SJSA1 (cell line): ENCODE results near the gene EEF1AKMT3. TPM values are rescaled to one million over a fixed set of nuclear protein-coding genes. Genes with fewer than 3 reads are reported as not detected.

Source experiments
- DNase-seq, 2 experiments: peaks; one replicate each; pipeline ENCODE4 v3.0.0-alpha.2; 2015 to 2020; ENCODE audit warnings: low spot score in 2 of 2, low read depth in 1 of 2
- H3K27ac ChIP-seq: fragments of 250-450 bp; sonication (Bioruptor Pico); 2 replicates; pipeline ENCODE4 v1.5.1; 2020; ENCODE audit warnings: mild to moderate bottlenecking, moderate library complexity
- H3K27me3 ChIP-seq: fragments of 250-450 bp; sonication (Bioruptor Pico); replicated peaks from 2 replicates; pipeline ENCODE4 v1.5.1; 2020; ENCODE audit warnings: mild to moderate bottlenecking, moderate library complexity
- H3K36me3 ChIP-seq: fragments of 250-450 bp; sonication (Bioruptor Pico); 2 replicates; pipeline ENCODE4 v1.5.1; 2020; ENCODE audit warnings: mild to moderate bottlenecking
- H3K4me1 ChIP-seq: fragments of 250-450 bp; sonication (Bioruptor Pico); replicated peaks from 2 replicates; pipeline ENCODE4 v1.6.1; 2021; ENCODE audit warnings: mild to moderate bottlenecking
- H3K4me3 ChIP-seq: fragments of 250-450 bp; sonication (Bioruptor Pico); 2 replicates; pipeline ENCODE4 v1.5.1; 2020; ENCODE audit warnings: mild to moderate bottlenecking
- H3K9me3 ChIP-seq: fragments of 250-450 bp; sonication (Bioruptor Pico); replicated peaks from 2 replicates; pipeline ENCODE4 v1.5.1; 2020; ENCODE audit warnings: mild to moderate bottlenecking
- total RNA-seq: library from RNA; depleted of rRNA; stranded (reverse); fragments of >200 nt; shearing (Covaris generic); gene quantifications from 2 replicates; pipeline ENCODE4 v1.2.3, GENCODE V29; 2014; rRNA removed

The EEF1AKMT3 gene
- total RNA-seq = 53.1 and 62.2 TPM in 2 replicates

GRCh38 chr12:57772429-57773322, at the start of gene EEF1AKMT3:
Gene EEF1AKMT3 (plus strand): TSS chr12:57772614. CDS start chr12:57772725, 111 bp downstream.
- H3K4me1 ChIP-seq = peaks cover 25% of the 10 kb centered on the region
- DNase-seq = no peak
- peak within 1 kb of the TSS; percentile 57 for H3K4me3 ChIP-seq
- H3K27me3 ChIP-seq = no peaks in the 10 kb centered on the region
- peak within 1 kb of the TSS; percentile 83 for H3K27ac ChIP-seq
- H3K9me3 ChIP-seq = no peaks in the 10 kb centered on the region
- peaks cover 74% of the 10 kb centered on the region for H3K36me3 ChIP-seq

- Histone ChIP-seq H3K4me1 (peaks cover 20% of the 10 kb centered on the region), H3K36me3 (peaks cover 61% of the 10 kb centered on the region), H3K27ac (no peak overlapping the region), H3K9me3 (peaks cover 14% of the 10 kb centered on the region), H3K4me3 (no peak overlapping the region), H3K27me3 (peaks cover 15% of the 10 kb centered on the region; the same call in 1 of the 2 replicates)
- DNase-seq = peak; percentile 77 to 94
These were observed 49.4 kb upstream of the EEF1AKMT3 start for GRCh38 chr12:57722716-57723629.

GRCh38 chr12:57723630-57723962, 48.8 kb upstream of the EEF1AKMT3 start:
- H3K4me3 ChIP-seq = no peak overlapping the region
- H3K27me3 ChIP-seq = peaks cover 15% of the 10 kb centered on the region; the same call in 1 of the 2 replicates
- H3K9me3 ChIP-seq = peaks cover 14% of the 10 kb centered on the region
- H3K36me3 ChIP-seq = peaks cover 55% of the 10 kb centered on the region
- peak in 1 of 2 experiments; percentile 84 for DNase-seq
- peaks cover 20% of the 10 kb centered on the region for H3K4me1 ChIP-seq
- H3K27ac ChIP-seq = no peak overlapping the region

- peak; percentile 79 to 94 for DNase-seq
- Histone ChIP-seq H3K27me3 (peaks cover 16% of the 10 kb centered on the region; the same call in 1 of the 2 replicates), H3K27ac (no peak overlapping the region)
These were observed 48.1 kb upstream of the EEF1AKMT3 start for GRCh38 chr12:57724003-57724935.

DNA sequence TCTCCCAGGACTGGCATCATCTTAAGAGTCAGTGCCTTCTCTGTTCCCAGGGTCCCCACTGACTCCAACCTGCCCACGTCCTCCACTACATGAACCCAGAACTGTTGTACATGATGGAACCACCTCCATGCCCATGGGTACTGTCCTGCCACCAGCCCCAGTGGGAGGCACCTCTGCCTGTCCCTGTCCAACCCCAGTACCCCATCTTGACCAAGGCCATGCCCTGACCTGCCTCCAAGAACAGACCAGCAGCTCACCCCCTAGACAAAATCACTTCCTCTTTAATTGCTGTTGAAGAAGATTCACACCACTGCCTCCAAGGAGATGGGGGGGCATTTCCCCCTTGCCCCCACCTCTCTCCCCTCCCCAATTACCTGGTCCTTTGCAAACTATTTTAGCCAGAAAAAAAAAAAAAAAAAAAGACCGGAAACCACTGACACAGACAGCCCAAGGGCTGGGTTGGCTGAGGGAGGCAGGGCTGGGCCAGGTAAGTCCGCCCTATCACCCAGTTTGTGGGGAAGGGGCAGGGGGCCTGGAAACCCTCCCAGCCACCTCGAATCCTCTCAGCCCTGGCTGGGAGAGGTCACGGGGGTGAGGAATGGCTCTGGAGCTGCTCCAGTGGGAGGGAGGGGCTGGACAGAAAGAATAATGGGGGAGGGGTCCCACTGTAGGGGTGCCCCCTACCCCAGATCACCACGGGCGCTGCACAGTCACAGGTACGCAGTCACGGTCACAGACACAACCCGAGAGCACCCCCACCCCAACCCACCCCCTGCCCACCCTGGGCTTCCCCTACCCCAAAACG, 47.3 kb upstream of the EEF1AKMT3 start:
- Histone ChIP-seq H3K4me3 (no peak overlapping the region), H3K27ac (no peak overlapping the region), H3K4me1 (peaks cover 20% of the 10 kb centered on the region), H3K36me3 (peaks cover 40% of the 10 kb centered on the region), H3K9me3 (peaks cover 14% of the 10 kb centered on the region), H3K27me3 (peaks cover 24% of the 10 kb centered on the region)
- peak in 1 of 2 experiments; percentile 92 for DNase-seq

More at GRCh38 chr12:57724003-57724935, 48.1 kb upstream of the EEF1AKMT3 start:
- peaks cover 48% of the 10 kb centered on the region for H3K36me3 ChIP-seq
- no peak overlapping the region for H3K4me3 ChIP-seq
- peaks cover 20% of the 10 kb centered on the region for H3K4me1 ChIP-seq
- H3K9me3 ChIP-seq = peaks cover 14% of the 10 kb centered on the region

- Histone ChIP-seq H3K36me3 (peaks cover 33% of the 10 kb centered on the region), H3K9me3 (peaks cover 14% of the 10 kb centered on the region), H3K27ac (no peak overlapping the region; the same call in 1 of the 2 replicates), H3K27me3 (peaks cover 31% of the 10 kb centered on the region), H3K4me3 (peak overlapping the region; percentile 77), H3K4me1 (peaks cover 20% of the 10 kb centered on the region)
- no peak for DNase-seq
These were observed 46.6 kb upstream of the EEF1AKMT3 start for GRCh38 chr12:57725851-57726150.

DNA sequence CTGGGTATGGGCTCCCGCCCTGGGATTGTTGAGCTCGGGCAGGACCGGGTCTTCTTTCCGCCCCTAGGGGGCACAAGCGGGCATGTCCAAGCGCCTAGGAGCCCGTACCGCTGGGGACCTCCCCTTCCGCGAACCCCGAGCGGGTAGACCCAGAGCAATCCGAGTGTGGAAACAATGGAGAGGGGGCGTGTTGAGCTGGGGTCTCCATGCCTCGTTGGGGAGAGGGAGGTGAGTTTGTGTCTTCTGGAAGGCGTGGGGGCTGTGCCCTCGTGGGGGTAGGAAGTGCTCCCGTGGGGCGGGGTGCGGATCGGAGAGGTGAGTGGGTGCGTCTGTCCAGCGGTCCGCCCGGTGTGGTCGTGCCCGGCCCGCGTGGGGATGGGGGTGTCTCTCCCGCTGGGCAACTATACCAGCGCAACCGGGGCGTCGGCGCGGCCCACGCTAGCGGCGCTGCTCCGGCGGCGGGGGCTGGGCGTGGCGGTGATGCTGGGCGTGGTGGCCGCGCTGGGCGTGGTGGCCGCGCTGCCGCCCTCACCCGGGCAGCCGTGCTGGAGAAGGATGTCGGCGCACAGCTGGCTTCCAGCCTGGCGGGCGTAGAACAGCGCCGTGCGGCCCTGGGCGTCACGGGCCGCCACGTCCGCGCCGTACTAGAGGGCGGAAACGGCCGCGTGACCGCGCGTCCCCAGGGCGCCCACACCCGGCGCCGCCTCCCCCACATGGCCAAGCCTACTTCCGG, 46.1 kb upstream of the EEF1AKMT3 start:
- Histone ChIP-seq H3K4me3 (peak overlapping the region; percentile 77), H3K4me1 (peaks cover 20% of the 10 kb centered on the region), H3K36me3 (peaks cover 28% of the 10 kb centered on the region), H3K27me3 (peaks cover 36% of the 10 kb centered on the region), H3K9me3 (peaks cover 14% of the 10 kb centered on the region), H3K27ac (peak overlapping the region; percentile 58)
- peak; percentile 100 for DNase-seq

DNA sequence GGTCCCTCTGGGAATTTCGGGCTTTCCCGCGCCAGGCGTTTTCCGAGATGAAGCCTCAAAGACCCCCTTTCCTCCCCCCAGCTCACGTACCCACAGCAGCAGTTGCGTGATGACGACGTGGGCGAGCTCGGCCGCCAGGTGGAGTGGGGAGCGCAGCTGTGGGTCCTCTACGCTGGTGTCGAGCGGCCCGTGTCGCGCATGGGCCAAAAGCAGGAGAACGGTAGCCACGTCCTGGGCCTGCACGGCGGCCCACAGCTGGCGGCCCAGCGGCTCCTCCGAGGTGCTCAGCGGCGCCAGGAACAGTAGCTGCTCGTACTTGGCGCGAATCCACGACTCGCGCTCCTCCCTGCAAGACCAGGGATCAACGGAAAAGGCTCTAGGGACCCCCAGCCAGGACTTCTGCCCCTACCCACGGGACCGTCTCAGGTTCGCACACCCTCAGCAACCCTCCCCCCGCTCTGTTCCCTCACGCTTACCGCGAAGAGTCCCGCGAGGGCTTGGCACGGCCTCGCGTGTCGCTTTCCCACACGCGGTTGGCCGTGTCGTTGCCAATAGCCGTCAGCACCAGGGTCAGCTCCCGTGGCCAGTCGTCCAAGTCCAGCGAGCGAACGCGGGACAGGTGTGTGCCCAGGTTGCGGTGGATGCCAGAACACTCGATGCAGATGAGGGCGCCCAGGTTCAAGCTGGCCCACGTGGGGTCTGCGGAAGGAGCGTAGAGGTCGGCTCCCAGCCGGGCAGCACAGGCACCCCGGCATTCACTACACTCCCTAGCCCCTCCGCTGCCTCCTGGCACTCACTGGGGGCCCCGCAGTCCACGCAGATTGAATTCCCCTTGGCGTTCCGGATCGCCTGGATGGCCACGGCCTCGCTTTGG, 45.3 kb upstream of the EEF1AKMT3 start:
- Histone ChIP-seq H3K27me3 (peaks cover 44% of the 10 kb centered on the region), H3K36me3 (peaks cover 20% of the 10 kb centered on the region), H3K4me1 (peaks cover 20% of the 10 kb centered on the region), H3K9me3 (peaks cover 14% of the 10 kb centered on the region), H3K4me3 (peak overlapping the region; percentile 77), H3K27ac (peak overlapping the region; percentile 58)
- DNase-seq = peak; percentile 76 to 96

GRCh38 chr12:57727758-57728395, 44.5 kb upstream of the EEF1AKMT3 start:
- H3K27me3 ChIP-seq = peaks cover 52% of the 10 kb centered on the region

DNA sequence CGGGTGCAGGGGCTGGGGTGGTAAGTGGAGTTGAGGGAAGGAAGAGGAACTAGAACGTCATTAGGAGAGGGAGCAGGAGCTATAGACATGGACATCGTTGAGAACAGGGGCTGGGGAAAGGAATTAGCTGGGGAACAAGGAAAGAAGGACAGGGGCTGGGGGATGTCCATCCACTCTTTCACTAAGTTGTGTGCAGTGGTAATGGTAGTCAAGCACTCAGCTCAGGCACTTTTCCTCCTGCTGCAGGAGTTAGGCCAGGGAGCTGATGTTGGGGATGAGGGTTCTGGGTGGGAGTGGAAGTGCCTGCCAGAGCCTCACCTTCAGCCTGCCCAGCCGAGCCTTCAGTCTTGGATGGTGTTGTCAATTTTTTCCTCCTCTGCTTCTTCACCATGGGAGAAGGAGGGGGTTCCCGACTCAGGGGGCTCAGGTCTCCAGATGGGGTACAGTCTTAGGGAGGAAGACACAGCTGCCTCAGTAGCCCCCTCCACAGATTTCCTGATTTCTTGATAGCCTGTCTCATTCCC, 43.0 kb upstream of the EEF1AKMT3 start:
- Histone ChIP-seq H3K9me3 (peaks cover 17% of the 10 kb centered on the region), H3K36me3 (peaks cover 18% of the 10 kb centered on the region), H3K27ac (no peak overlapping the region), H3K27me3 (peaks cover 58% of the 10 kb centered on the region), H3K4me1 (peaks cover 20% of the 10 kb centered on the region), H3K4me3 (no peak overlapping the region)
- peak in 1 of 2 experiments; percentile 92 for DNase-seq

More at GRCh38 chr12:57727758-57728395, 44.5 kb upstream of the EEF1AKMT3 start:
- H3K36me3 ChIP-seq = peaks cover 18% of the 10 kb centered on the region
- no peak overlapping the region for H3K27ac ChIP-seq
- peaks cover 14% of the 10 kb centered on the region for H3K9me3 ChIP-seq
- DNase-seq = peak in 1 of 2 experiments; percentile 94
- H3K4me3 ChIP-seq = no peak overlapping the region
- peaks cover 20% of the 10 kb centered on the region for H3K4me1 ChIP-seq
